Activated CD4-positive, alpha-beta T cell treated with anti-CD3 and anti-CD28 coated beads, Interleukin-2, Interleukin-6, amounts not matched to agents 100 ng/mL and 50 ng/mL, durations not matched to agents 16 hours and 8 hours (primary cell): Measurements from ENCODE around the gene PTHLH.

Source experiments
- DNase-seq: peaks from one replicate; pipeline ENCODE4 v3.0.0-alpha.2; 2020

Gene PTHLH

GRCh38 chr12:27972721-27973120 is at the start of gene PTHLH:
PTHLH (minus strand) TSS chr12:27972733; CDS start chr12:27969494, 3,239 bp downstream.
- DNase-seq: no peak

- DNase-seq: no peak
Measured at GRCh38 chr12:28021704-28022103, 49.2 kb upstream of the PTHLH start.

- no peak for DNase-seq
Measured at GRCh38 chr12:28017873-28018255, 45.3 kb upstream of the PTHLH start.

GRCh38 chr12:28017126-28017872 is 44.8 kb upstream of the PTHLH start:
- no peak for DNase-seq

- no peak for DNase-seq
Measured at GRCh38 chr12:28015165-28015564, 42.6 kb upstream of the PTHLH start.

GRCh38 chr12:28014196-28014595 is 41.7 kb upstream of the PTHLH start:
- no peak for DNase-seq

GRCh38 chr12:28012333-28012918 is 39.9 kb upstream of the PTHLH start:
- no peak for DNase-seq

GRCh38 chr12:28010036-28010435 is 37.5 kb upstream of the PTHLH start:
- DNase-seq: no peak

- DNase-seq: no peak
Measured at GRCh38 chr12:27999970-28000369, 27.4 kb upstream of the PTHLH start.

GRCh38 chr12:27999521-27999920 is 27.0 kb upstream of the PTHLH start:
- no peak for DNase-seq

- no peak for DNase-seq
Measured at GRCh38 chr12:27998658-27999057, 26.1 kb upstream of the PTHLH start.

GRCh38 chr12:27998170-27998569 is 25.6 kb upstream of the PTHLH start:
- no peak for DNase-seq

GRCh38 chr12:27996761-27997160 is 24.2 kb upstream of the PTHLH start:
- no peak for DNase-seq

- DNase-seq: no peak
Measured at GRCh38 chr12:27995406-27995805, 22.9 kb upstream of the PTHLH start.

- DNase-seq: no peak
Measured at GRCh38 chr12:27988594-27989233, 16.2 kb upstream of the PTHLH start.

GRCh38 chr12:27987331-27987730 is 14.8 kb upstream of the PTHLH start:
- no peak for DNase-seq

GRCh38 chr12:27984275-27984674 is 11.7 kb upstream of the PTHLH start:
- no peak for DNase-seq

GRCh38 chr12:27982951-27983350 is 10.4 kb upstream of the PTHLH start:
- no peak for DNase-seq

GRCh38 chr12:27982385-27982784 is 9.9 kb upstream of the PTHLH start:
- no peak for DNase-seq

- no peak for DNase-seq
Measured at GRCh38 chr12:27981874-27982273, 9.3 kb upstream of the PTHLH start.

- DNase-seq: no peak
Measured at GRCh38 chr12:27979145-27979544, 6.6 kb upstream of the PTHLH start.

- no peak for DNase-seq
Measured at GRCh38 chr12:27975222-27976136, 2.9 kb upstream of the PTHLH start.

- no peak for DNase-seq
Measured at GRCh38 chr12:27974735-27975221, 2.2 kb upstream of the PTHLH start.
